Fibroblast of villous mesenchyme (primary cell): ENCODE data around the gene TMC5. TPM values are rescaled to one million over a fixed set of nuclear protein-coding genes. Genes with fewer than 3 reads are reported as not detected.
"Not testable (repeated sequence)": the region's sequence is repeated elsewhere in the genome, so short reads cannot be mapped to it uniquely, and the experiment has no call there.

ENCODE experiments used
- DNase-seq: peaks from one replicate; pipeline ENCODE4 v3.0.0-alpha.2; 2010; ENCODE audit warnings: low read depth
- H3K4me3 ChIP-seq: 2 replicates; pipeline ENCODE4 v1.5.1; 2011; ENCODE audit warnings: low read depth, mild to moderate bottlenecking, low read length
- CTCF ChIP-seq: IDR thresholded peaks from 2 replicates; pipeline ENCODE4 v1.5.1; 2012; ENCODE audit warnings: low read depth, mild to moderate bottlenecking, low read length; ENCODE audit not compliant: insufficient read depth
- total RNA-seq: library from RNA; depleted of rRNA; stranded (reverse); fragments of >200 nt; gene quantifications from 2 replicates; pipeline ENCODE4 v1.2.3, GENCODE V29; 2012

The TMC5 gene
- not detected in 2 replicates for total RNA-seq

- DNase-seq = no peak
- no peak within 1 kb of the TSS for H3K4me3 ChIP-seq
- no peak for TF ChIP-seq CTCF
Observed at GRCh38 chr16:19417640-19418039, at the start of gene TMC5. TSS of gene TMC5 (plus strand) at chr16:19417883. CDS start at chr16:19440039, 22,156 bp downstream.

- DNase-seq, H3K4me3 ChIP-seq: not testable (repeated sequence)
Observed at GRCh38 chr16:19372541-19372940, 45.1 kb upstream of the TMC5 start.

- TF ChIP-seq CTCF = no peak
- DNase-seq = no peak
- no peak overlapping the region for H3K4me3 ChIP-seq
Observed at GRCh38 chr16:19374402-19374801, 43.3 kb upstream of the TMC5 start.

- peak; percentile 66 for DNase-seq
- TF ChIP-seq CTCF = peak; percentile 92
- H3K4me3 ChIP-seq = no peak overlapping the region
Observed at GRCh38 chr16:19375561-19376158, 42.0 kb upstream of the TMC5 start.

DNA sequence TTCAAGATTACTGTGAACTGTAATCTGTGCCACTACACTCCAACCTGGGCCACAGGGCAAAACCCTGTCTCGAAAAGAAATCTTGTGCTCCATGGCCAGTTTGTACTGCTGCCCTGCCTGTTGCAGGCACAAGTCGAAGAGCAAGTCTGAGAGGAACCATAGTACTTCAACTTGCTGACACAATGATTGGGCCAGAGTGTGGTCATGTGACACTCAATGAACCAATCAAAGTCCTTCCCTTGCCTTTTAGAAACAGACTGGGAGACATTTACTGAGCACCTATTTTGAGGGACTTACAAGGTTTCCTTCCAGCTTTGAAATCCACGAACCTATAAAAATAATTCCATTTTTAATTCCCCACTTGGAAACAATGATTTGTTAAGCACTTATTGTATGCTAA is 39.8 kb upstream of the TMC5 start:
- no peak for TF ChIP-seq CTCF
- no peak overlapping the region for H3K4me3 ChIP-seq
- no peak for DNase-seq

GRCh38 chr16:19378511-19378910 is 39.2 kb upstream of the TMC5 start:
- H3K4me3 ChIP-seq = no peak overlapping the region
- DNase-seq = no peak
- TF ChIP-seq CTCF = no peak

DNA sequence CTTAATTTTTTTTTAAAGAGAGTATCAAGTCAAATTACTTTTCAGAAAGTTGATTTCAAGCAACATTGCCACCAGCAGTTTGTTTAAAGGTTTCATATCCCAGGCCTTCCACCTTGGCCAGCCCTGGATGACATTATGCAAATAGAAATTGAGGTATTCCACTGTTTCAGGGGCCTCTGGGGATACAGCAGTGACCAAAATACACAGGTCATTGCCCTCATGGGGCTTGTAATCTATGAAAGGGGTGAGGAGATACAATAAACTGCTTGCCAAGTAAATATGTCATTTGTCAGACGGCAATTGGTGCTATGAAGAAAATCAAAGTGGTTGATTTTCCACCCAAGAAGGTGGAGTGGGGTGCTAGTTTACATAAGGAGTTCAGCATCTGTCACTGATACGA is 37.8 kb upstream of the TMC5 start:
- H3K4me3 ChIP-seq = no peak overlapping the region
- TF ChIP-seq CTCF = no peak
- DNase-seq = no peak
